ENCODE measurements around the gene TMEM273.

TMEM273 gene

DNA sequence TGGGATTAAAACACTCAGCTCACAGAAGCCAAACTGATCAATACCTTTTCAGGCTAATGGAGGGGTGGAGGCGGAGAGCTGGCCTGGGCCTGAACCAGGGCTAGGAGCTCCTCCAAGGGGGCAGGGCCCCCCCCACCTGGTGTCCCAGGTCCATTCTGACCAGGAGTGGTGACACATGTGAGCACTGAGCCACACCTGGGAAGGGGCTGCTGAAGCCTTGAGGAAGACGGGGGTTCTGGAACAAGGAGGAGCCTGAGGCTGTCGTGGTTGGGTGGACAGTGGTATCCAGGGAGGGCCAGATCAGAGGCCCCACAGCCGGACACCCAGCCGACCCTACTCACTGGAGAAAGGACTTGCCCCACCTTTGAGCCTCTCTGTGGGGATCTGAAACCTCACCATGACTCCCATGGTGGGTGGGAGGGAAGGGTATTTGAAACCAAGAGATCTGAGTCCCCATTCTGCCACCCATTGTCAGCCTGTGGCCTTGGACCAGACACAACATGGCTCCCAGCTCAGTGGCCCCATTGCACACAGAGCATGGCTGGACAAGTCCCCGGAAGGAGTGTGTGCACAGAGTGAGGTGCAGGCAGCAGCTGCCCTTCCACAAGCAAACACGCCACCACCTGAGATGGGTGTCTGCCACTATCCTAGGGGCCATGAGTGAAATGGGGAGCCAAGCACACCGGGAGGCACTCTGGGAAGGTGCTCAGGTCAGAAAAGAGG, 12.4 kb downstream of the TMEM273 start:
- no peak for DNase-seq

DNA sequence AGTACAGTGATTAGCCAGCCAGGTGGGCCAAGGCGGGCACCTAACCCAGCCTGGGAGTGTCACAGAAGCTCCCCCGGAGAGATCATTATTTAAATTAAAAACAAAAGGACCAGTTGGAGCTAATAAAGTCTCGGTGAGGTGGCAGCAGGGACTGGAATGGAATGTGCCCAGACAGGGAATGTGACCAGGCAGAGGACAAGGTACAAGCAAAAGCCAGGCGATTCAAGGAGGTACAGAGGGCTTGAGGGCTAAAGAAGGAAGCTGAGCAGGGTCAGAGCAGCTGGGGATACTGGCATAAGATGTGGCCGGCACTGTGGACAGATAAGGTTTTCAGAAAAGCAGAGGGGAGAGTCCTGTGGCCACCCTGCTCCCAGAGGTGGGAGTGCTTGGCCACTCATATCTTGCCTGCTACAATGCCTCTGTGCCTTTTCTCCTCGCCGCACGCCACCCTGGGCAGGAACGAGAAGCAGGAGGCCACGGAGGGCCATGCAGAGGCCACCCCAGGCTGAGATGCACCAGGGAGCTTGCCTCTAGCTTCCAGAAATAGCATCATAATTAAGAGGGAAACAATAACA, 13.2 kb downstream of the TMEM273 start:
- no peak for DNase-seq

DNA sequence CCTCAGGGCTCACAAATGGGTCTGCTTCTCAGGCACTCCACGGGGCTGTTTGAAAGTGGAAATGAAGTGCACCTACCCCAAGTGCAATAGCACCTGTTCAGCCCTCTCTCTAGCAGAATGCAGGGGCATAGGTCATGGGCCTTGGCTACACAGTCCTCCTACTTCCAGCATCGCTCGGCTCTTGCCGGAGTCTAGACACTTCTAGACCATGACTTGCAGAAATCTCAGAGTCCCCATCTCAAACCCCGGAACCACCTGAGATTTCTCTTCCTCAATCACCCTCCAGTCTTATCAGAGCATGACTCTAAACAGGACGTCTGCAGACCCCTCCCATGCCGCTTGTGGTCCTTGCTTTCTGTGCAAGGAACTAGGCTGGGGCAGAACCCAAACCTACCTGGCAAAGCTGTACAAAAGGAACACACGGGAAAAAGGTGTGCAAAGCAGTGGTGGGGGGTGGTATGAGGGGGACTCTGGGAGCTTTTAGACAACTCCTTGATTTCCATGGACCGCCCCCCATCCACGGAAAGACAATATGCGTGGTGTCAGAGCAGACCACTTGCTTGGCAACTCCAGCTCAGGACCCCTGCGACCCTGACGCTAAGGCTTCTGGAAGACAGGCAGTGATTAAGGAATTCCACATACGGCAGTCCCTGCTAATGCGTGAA, 13.8 kb downstream of the TMEM273 start:
- no peak for DNase-seq

DNA sequence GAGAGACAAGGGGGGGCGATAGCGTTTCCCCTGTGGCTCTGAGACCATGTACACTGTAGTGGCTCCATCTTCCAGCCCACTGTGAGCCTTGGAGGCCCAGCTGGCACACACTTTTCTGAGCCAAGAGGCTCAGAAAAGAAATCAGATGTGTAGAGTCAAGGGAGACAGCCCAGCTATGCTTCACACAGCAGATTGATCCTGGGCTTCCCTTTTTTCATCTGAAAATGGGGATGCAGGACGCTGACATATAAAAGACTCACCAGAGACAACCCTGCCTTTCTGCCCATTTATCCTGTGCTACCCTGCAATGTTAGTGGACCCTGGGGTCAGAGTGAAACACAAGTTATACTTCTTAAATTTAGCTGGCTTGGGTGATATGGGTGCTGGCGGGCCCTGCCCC, 14.3 kb downstream of the TMEM273 start:
- DNase-seq: no peak

GRCh38 chr10:49173201-49173772, 14.9 kb downstream of the TMEM273 start:
- no peak for DNase-seq

DNA sequence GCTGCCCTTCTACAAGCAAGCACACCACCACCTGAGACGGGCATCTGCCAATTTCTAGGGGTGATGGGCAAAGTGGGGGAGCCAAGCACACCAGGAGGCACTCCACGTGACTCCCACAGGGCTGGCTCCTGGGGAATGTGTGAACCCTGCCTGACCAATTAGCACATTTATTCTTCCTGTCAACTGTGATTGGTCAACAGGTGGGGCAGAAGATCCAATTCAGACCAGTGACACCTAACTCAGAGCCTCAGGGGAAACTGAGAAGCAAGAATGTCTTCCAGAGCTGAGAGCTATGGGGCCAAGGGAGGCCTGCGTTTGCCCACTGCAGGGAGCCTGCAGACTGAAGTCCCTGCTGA, 15.4 kb downstream of the TMEM273 start:
- DNase-seq: no peak

- DNase-seq: no peak
Measured at GRCh38 chr10:49172061-49172776, 16.0 kb downstream of the TMEM273 start.

DNA sequence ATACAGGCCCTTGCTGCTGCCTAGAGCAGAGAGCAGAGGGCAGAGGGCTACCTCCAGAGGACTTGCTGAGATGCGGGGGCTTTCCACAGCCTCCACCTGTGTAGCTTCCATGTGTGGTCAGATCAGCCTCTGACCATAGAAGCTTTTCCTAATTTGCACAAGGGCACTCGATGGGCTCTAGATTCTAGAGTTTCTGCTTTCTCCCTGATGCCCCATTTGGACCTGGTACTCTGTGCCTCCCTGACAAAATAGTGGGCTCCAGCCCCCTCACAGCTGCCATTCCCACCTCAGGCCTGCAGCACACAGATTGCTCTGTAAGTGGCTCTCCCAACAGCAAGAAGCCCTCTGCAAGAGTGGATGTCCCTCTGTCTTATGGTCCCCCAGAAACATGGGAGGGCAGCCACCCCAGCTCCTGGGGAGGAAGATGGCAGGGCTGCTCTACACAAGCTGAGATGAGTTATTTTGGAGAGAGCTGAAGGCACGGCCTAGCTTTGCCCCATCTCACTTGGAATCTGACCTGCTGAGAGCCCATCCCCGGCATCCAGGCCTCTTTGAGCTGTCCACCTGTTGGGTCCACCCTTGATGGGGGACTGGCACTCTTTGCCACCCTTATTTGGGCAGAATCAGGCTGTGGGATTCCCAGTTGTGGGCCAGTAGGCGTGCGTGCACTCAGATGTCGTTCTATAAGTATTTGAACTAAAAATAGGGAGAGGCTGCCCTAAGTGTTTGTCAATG, 16.7 kb downstream of the TMEM273 start:
- no peak for DNase-seq

DNA sequence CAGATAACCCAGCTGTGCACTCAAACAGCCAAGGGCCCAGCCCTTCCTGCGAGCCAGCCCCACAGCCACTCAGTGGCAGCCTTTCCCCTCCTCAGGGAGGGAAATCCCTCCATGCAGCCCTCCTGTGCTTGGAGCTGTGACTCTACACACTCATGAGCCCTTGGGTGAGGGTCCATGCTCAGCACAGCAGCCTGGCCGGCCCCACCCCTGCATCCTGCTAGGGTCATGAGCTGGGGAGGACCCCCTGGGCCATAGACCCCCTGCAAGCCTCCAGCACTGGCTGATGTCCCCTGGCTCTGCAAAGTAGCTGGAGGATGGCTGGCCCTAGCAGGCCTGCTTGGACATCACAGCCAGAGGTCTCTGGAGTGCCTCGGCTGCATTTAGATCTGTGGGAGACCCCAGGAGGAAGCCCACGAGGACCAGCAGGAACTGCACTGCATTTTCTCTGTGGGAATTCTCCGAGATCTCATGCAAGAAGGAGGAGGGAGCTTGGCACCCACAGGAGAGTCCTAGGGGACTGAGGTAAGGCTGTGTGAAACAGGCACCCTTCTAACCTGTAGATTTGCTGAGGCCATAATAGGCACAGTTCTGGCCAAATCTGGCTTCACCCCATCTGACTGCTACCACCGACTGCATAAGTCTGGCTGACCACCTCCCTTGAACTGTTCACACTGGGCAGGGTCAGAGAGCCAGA, 17.4 kb downstream of the TMEM273 start:
- no peak for DNase-seq

DNA sequence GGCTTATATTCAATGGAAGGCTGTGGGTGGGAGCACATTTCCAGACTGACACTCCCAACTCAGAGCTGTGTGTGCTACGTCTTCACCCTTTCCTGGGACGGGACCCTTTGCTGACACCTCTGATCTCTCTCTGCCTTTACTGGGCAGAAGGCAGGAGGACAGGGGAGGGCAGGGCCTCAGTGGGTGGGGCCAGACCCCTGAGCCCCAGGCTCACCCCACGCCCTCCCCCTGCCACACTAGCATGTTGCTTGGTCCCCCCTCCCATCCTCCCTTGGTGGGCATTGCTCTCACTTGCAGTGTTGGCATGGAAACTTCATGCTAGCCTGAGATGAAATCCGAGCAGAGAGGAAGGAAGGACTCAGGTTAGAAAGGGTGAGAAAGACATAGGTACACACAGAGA, 18.4 kb downstream of the TMEM273 start:
- no peak for DNase-seq

GRCh38 chr10:49168831-49169500, 19.2 kb downstream of the TMEM273 start:
- DNase-seq: no peak

DNA sequence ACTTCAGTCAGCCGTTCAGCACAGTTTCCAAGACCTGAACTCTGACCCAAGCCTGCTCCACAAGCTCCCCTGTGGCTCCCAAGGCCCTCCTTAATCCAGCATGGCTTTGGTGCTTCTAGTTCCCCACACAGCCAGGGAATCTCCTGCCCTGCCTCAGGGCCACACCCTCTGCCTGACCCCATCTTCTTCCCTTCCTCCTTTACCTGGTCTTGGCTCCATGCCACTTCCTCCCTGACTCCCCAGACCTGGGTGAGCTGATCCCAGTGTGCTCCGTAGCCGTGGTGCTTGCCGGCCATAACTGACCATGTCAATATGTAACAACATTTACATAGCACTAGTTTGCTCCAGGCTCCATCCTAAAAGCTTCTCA, 20.0 kb downstream of the TMEM273 start:
- DNase-seq: no peak

DNA sequence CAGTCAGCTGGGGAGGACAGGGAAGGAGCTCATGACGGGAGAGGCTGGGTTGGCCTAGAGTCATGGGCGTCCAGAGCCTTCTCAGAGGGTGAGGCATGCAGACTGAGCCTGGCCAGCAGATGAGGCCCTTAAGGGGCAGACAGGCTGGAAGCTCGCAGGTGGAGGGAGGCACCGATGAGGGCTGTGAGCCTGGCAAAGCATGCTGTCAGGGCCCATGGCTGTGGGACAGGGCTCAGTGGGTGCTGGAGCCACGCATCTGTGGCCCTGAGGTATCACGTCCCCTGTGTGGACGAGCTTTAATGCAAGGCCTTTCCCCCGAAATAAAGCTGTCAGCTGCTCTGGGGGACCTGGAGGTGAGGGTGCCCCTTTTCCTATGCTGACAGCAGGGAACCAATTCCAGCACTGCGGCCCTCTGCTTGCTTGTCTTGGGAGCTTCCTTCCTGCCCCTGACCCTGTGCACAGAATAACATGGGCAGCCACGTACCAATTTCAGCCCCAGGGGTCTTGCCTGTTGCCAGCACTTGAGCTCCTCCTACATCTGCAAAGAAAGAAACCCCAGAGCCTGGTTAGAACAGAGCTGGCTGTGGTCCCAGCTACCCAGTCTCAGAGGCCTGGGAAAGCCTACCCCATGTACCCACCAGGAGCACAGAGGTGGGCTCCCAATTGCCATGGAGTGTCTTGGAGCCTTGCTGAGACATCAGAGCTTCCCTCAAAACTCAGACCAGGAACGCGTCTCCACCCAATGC, 20.6 kb downstream of the TMEM273 start:
- DNase-seq: no peak

DNA sequence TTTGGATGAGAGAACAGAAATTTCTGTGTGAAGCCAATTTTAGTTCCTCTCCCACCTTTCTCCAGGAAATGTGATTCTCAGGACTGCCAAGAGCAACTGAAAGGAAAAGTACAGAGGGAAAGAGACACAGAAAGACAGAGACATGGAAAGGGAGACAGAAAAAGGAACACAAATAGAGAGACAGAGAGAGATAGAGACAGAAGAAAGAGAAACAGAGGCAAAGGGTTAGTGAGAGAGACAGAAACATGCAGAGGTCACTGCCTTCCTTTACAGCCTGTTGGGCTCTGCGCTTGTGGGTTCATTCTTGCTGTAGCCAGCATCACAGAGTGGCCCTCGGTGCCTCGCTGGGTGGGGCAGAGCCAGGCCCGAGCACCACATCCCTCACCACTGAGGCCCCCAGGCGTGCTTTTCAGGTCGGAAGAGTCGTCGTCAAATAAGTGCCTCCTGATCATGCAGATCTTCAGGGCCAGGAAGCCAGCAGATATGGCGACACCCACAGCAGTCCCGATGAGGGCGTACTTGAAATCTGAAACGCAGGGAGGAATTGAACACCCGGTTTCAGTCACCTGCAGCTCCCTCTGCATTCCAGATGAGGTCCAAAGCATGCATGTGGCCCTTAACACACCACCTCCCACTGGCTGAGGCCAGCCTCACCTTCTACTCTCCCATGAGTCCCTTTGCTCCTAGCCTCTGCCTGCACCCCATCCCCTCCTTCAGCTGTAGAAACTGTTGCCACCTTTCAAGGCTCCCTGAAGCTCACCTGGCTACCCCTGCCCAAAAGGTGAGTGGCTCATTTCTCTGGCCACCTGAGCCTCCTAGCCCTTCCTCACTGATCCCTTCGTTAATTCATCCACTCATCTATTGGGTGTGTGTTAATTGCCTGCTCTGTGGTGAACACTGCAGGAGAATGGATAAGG, 21.4 kb downstream of the TMEM273 start:
- no peak for DNase-seq

GRCh38 chr10:49165821-49166483, 22.2 kb downstream of the TMEM273 start:
- no peak for DNase-seq

GRCh38 chr10:49165259-49165658, 22.9 kb downstream of the TMEM273 start:
- no peak for DNase-seq

DNA sequence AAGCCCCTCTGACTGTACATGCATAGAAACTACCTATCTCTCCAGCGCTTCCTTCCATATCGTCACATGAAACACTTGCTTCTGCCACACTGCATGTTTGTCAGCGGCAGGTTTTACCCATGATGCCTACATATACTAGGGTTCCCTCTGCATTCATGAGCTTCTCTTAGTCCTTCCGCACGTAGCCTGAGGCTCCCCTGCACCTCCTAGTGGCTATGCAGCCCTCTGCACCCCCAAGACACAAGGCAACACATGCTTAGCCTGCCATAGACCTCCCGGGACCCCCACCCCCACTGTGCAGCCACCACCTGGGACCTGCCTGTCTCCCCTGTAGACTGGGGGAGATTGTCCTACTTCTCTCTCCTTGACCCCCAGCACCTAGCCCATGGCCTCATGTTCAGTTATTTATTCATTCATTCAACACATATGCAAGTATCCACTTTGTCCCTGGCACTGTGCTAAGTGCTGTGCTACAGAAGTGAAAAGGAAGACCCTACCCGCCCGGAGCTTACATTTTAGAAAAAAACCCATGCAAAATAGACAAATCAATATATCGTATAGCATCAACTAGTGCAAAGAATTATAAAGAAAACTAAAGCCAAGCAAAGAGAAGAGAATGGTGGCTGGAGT, 23.5 kb downstream of the TMEM273 start:
- peak; percentile 40 for DNase-seq

DNA sequence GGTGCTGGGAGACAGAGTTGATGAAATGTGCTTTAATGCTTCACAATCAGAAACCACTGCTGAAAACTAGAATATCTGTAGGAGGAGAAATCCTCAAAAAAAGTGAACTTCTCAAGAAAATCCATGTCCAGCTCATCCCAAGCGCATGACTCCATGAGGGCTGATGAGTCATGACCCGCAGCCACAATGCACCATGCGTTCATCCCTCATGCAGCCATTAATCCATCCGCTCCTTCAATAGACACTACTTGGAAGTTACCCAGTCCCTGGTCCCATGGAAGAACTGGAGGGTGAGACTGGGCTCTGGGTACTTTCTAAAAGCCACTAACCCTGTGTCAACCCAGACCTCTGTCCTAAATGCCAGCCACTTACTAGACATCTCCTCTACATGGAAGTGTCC, 24.4 kb downstream of the TMEM273 start:
- DNase-seq: no peak

Data from activated T-cell treated with anti-CD3 and anti-CD28 coated beads, Interleukin-2, amount 50 U/mL, for 1 hour (primary cell).